ENCODE results near the gene TIAM1. TPM values are rescaled to one million over a fixed set of nuclear protein-coding genes. Genes with fewer than 3 reads are reported as not detected.

Gene TIAM1
- total RNA-seq, 1 donor: 16.3 TPM

DNA sequence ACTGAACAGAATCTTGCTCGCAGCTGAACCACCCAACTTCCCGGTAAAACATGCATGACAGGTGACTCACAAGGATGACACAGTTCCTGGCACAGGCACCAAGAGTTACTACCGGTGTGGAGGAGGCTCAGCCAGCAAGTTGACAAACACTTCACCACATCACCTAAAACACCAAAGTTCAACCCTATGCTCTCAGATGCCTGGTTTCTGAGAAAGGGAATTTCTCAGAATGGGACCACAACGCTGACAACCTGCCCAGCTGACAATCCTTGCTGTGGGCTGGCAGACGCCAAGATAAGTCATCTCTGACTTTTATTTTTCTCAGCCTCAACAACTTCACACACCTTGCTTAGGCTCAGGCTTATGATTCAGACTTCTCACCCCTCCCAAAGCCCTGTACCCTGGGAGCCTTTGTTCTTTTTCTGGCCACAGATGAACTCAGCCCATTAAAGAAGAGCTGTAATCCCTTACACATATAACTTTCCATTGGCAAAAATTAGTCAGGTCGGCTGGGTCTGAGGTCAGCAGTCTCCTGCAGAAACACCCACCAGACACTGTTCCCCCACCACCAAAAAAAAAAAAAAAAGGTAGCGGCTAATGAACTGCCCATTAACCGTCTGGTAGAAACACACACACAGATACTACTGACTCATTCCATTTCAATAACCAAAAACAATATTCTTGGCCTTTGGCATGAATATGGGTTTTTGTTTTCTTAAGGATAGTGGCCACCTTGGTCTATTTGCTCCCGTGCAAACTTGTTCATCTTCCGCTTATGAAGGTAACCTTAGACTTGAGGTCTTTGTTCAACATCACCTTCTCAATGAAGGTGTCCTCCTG lies 10.8 kb upstream of the TIAM1 start:
- TF ChIP-seq, protein P1, sequence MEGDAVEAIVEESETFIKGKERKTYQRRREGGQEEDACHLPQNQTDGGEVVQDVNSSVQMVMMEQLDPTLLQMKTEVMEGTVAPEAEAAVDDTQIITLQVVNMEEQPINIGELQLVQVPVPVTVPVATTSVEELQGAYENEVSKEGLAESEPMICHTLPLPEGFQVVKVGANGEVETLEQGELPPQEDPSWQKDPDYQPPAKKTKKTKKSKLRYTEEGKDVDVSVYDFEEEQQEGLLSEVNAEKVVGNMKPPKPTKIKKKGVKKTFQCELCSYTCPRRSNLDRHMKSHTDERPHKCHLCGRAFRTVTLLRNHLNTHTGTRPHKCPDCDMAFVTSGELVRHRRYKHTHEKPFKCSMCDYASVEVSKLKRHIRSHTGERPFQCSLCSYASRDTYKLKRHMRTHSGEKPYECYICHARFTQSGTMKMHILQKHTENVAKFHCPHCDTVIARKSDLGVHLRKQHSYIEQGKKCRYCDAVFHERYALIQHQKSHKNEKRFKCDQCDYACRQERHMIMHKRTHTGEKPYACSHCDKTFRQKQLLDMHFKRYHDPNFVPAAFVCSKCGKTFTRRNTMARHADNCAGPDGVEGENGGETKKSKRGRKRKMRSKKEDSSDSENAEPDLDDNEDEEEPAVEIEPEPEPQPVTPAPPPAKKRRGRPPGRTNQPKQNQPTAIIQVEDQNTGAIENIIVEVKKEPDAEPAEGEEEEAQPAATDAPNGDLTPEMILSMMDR (IDR thresholded peaks at IDR 0.05; ENCODE audit: extremely low read depth, low read depth, low read length): no peak
- Histone ChIP-seq H3K4me2 (ENCODE audit: insufficient read depth, low read length) (peak overlapping the region; percentile 7), H3K27me3 (ENCODE audit: insufficient read depth, low read length) (no peaks in the 10 kb centered on the region), H3K27ac (ENCODE audit: low read depth, low read length) (no peak overlapping the region), H3K4me3 (ENCODE audit: insufficient read depth, low read length) (no peak overlapping the region), H3K79me2 (ENCODE audit: insufficient read depth, low read length) (no peaks in the 10 kb centered on the region), H2AFZ (ENCODE audit: low read length) (no peak overlapping the region), H3K9me3 (ENCODE audit: low read depth, low read length) (no peaks in the 10 kb centered on the region), H3K4me1 (ENCODE audit: insufficient read depth, low read length) (peaks cover 14% of the 10 kb centered on the region), H3K36me3 (ENCODE audit: insufficient read depth, low read length) (no peaks in the 10 kb centered on the region), H4K20me1 (ENCODE audit: insufficient read depth, low read length) (no peaks in the 10 kb centered on the region)
- peak; percentile 66 for DNase-seq (ENCODE audit: insufficient read length, low spot score, missing footprints)

DNA sequence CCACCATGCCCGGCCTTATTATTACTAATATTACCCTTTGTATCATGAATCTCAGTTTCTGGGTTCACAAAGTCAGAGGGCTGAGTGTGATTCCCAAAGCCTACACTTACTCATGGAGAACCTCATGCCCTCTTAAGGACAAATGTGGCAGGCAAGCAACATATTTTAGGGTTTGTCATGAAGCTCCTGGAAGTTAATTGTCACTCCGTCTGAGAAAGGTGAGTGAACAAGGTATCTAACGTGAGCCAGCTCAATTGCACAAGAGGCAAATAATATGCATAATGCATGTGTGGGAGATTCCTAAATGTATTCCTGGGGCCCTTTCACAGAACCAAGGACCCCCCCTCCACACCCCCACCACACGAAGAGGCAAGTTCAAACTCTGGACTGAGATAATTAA lies 10.1 kb upstream of the TIAM1 start:
- H3K79me2 ChIP-seq (ENCODE audit: insufficient read depth, low read length): no peaks in the 10 kb centered on the region
- peaks cover 14% of the 10 kb centered on the region for H3K4me1 ChIP-seq (ENCODE audit: insufficient read depth, low read length)
- H3K27ac ChIP-seq (ENCODE audit: low read depth, low read length): no peak overlapping the region
- no peaks in the 10 kb centered on the region for H3K9me3 ChIP-seq (ENCODE audit: low read depth, low read length)
- TF ChIP-seq, protein P1 (IDR thresholded peaks at IDR 0.05; ENCODE audit: extremely low read depth, low read depth, low read length): no peak
- no peak for DNase-seq (ENCODE audit: insufficient read length, low spot score, missing footprints)
- H3K4me2 ChIP-seq (ENCODE audit: insufficient read depth, low read length): peak overlapping the region; percentile 7
- H3K27me3 ChIP-seq (ENCODE audit: insufficient read depth, low read length): no peaks in the 10 kb centered on the region
- H4K20me1 ChIP-seq (ENCODE audit: insufficient read depth, low read length): no peaks in the 10 kb centered on the region
- no peak overlapping the region for H2AFZ ChIP-seq (ENCODE audit: low read length)
- H3K36me3 ChIP-seq (ENCODE audit: insufficient read depth, low read length): no peaks in the 10 kb centered on the region
- no peak overlapping the region for H3K4me3 ChIP-seq (ENCODE audit: insufficient read depth, low read length)

DNA sequence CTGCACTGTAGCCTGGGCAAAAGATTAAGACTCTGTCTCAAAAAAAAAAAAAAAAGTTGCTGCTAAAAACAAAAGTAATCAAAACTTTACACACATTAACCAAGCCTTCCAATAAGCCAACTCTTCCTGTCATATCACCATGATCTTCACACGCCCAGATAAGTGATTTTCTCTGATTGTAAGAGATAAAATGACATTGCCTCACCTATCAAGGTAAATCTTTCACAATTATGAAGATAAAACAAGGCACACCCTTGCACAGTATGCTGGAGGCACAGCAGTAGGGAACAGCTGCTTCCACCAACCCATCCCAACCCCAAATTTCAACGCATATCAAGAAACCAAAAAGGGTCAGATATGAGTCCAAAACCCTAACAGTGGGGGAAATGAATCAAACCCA lies 8.8 kb upstream of the TIAM1 start:
- Histone ChIP-seq H3K36me3 (ENCODE audit: insufficient read depth, low read length) (no peaks in the 10 kb centered on the region), H3K9me3 (ENCODE audit: low read depth, low read length) (no peaks in the 10 kb centered on the region), H3K4me2 (ENCODE audit: insufficient read depth, low read length) (no peak overlapping the region), H3K79me2 (ENCODE audit: insufficient read depth, low read length) (no peaks in the 10 kb centered on the region), H2AFZ (ENCODE audit: low read length) (no peak overlapping the region), H3K27me3 (ENCODE audit: insufficient read depth, low read length) (no peaks in the 10 kb centered on the region), H3K4me3 (ENCODE audit: insufficient read depth, low read length) (no peak overlapping the region), H3K27ac (ENCODE audit: low read depth, low read length) (no peak overlapping the region), H3K4me1 (ENCODE audit: insufficient read depth, low read length) (peaks cover 14% of the 10 kb centered on the region), H4K20me1 (ENCODE audit: insufficient read depth, low read length) (no peaks in the 10 kb centered on the region)
- TF ChIP-seq, protein P1 (IDR thresholded peaks at IDR 0.05; ENCODE audit: extremely low read depth, low read depth, low read length): no peak
- DNase-seq (ENCODE audit: insufficient read length, low spot score, missing footprints): no peak

- H3K27me3 ChIP-seq (ENCODE audit: insufficient read depth, low read length): no peaks in the 10 kb centered on the region
- H3K36me3 ChIP-seq (ENCODE audit: insufficient read depth, low read length): no peaks in the 10 kb centered on the region
- H3K4me1 ChIP-seq (ENCODE audit: insufficient read depth, low read length): peaks cover 18% of the 10 kb centered on the region
- H3K4me2 ChIP-seq (ENCODE audit: insufficient read depth, low read length): no peak overlapping the region
- no peak overlapping the region for H2AFZ ChIP-seq (ENCODE audit: low read length)
- no peaks in the 10 kb centered on the region for H4K20me1 ChIP-seq (ENCODE audit: insufficient read depth, low read length)
- H3K27ac ChIP-seq (ENCODE audit: low read depth, low read length): no peak overlapping the region
- H3K79me2 ChIP-seq (ENCODE audit: insufficient read depth, low read length): no peaks in the 10 kb centered on the region
- no peak for DNase-seq (ENCODE audit: insufficient read length, low spot score, missing footprints)
- no peak overlapping the region for H3K4me3 ChIP-seq (ENCODE audit: insufficient read depth, low read length)
- H3K9me3 ChIP-seq (ENCODE audit: low read depth, low read length): no peaks in the 10 kb centered on the region
- TF ChIP-seq, protein P1 (IDR thresholded peaks at IDR 0.05; ENCODE audit: extremely low read depth, low read depth, low read length): no peak
Measured at GRCh38 chr21:31351960-31352359, 7.9 kb upstream of the TIAM1 start.
